Neural cell (in vitro differentiated cells): ENCODE measurements around the gene STK36. TPM values are rescaled to one million over a fixed set of nuclear protein-coding genes. Genes with fewer than 3 reads are reported as not detected.
A peak's percentile ranks its signal among the peaks of the same experiment; 100 is the strongest.

Experiments
- H2AFZ ChIP-seq: fragments of 200-600, 300-800 bp; sonication (generic), shearing (Covaris generic); 2 replicates; pipeline ENCODE4 v1.6.0; 2014; ENCODE audit warnings: low read depth, mild to moderate bottlenecking, antibody characterized with exemption, low read length, moderate library complexity
- H3F3A ChIP-seq: fragments of 200-600 bp; shearing (Covaris generic); 2 replicates; pipeline ENCODE4 v1.6.1; 2016; ENCODE audit warnings: mild to moderate bottlenecking, moderate library complexity, mixed read lengths, antibody characterized with exemption, low read length; ENCODE audit not compliant: insufficient read depth, poor library complexity, severe bottlenecking
- H3K27ac ChIP-seq: fragments of 200-600, 300-800 bp; sonication (generic), shearing (Covaris generic); 2 replicates; pipeline ENCODE4 v1.5.1; 2014; ENCODE audit warnings: mild to moderate bottlenecking, low read length, moderate library complexity
- H3K27me3 ChIP-seq: fragments of 300-800, 200-600 bp; sonication (generic), shearing (Covaris generic); 2 replicates; pipeline ENCODE4 v1.6.0; 2014; ENCODE audit warnings: mild to moderate bottlenecking, low read depth, low read length, moderate library complexity; ENCODE audit not compliant: insufficient read depth
- H3K36me3 ChIP-seq: fragments of 300-800, 200-600 bp; sonication (generic), shearing (Covaris generic); 2 replicates; pipeline ENCODE4 v1.5.1; 2014; ENCODE audit warnings: mild to moderate bottlenecking, antibody characterized with exemption, low read length, moderate library complexity; ENCODE audit not compliant: insufficient read depth
- H3K4me2 ChIP-seq: fragments of 300-800, 200-600 bp; sonication (generic), shearing (Covaris generic); 2 replicates; pipeline ENCODE4 v1.6.0; 2014; ENCODE audit warnings: mild to moderate bottlenecking, low read length
- H3K4me3 ChIP-seq: fragments of 300-800, 200-600 bp; sonication (generic), shearing (Covaris generic); 2 replicates; pipeline ENCODE4 v1.5.1; 2014; ENCODE audit warnings: mild to moderate bottlenecking, low read length, moderate library complexity
- H3K79me2 ChIP-seq: fragments of 200-600 bp; shearing (Covaris generic); replicated peaks from 2 replicates; pipeline ENCODE4 v1.6.0; 2014; ENCODE audit warnings: mild to moderate bottlenecking, low read length, moderate library complexity; ENCODE audit not compliant: insufficient read depth
- H3K9ac ChIP-seq: fragments of 300-800, 200-600 bp; sonication (generic), shearing (Covaris generic); 2 replicates; pipeline ENCODE4 v1.6.1; 2016; ENCODE audit warnings: mild to moderate bottlenecking, low read length, mixed read lengths
- H3K9me2 ChIP-seq: fragments of 200-600 bp; shearing (Covaris generic); 2 replicates; pipeline ENCODE4 v1.6.1; 2016; ENCODE audit warnings: mild to moderate bottlenecking, low read length, mixed read lengths; ENCODE audit not compliant: insufficient read depth
- H3K9me3 ChIP-seq: fragments of 200-600, 300-800 bp; sonication (generic), shearing (Covaris generic); 2 replicates; pipeline ENCODE4 v1.6.1; 2016; ENCODE audit warnings: mild to moderate bottlenecking, mixed run types, low read length, moderate library complexity, mixed read lengths
- H4K20me1 ChIP-seq: fragments of 200-600 bp; shearing (Covaris generic); 2 replicates; pipeline ENCODE4 v1.6.1; 2016; ENCODE audit warnings: mild to moderate bottlenecking, mixed run types; ENCODE audit not compliant: insufficient read depth
- CTCF ChIP-seq: fragments of 450-650 bp; IDR thresholded peaks from 2 replicates; pipeline ENCODE4 v1.5.1; 2014; ENCODE audit warnings: antibody characterized with exemption, mild to moderate bottlenecking, moderate library complexity; ENCODE audit not compliant: poor library complexity, severe bottlenecking
- EP300 ChIP-seq: fragments of 450-650 bp; conservative IDR thresholded peaks from 2 replicates; pipeline ENCODE4 v1.6.1; 2014; ENCODE audit warnings: antibody characterized with exemption, mild to moderate bottlenecking, moderate library complexity; ENCODE audit not compliant: poor library complexity, severe bottlenecking
- EZH2 ChIP-seq: fragments of 200-600, 300-800 bp; shearing (Covaris generic), sonication (generic); IDR thresholded peaks from 2 replicates; pipeline ENCODE4 v1.6.1; 2014; ENCODE audit warnings: antibody characterized with exemption, low read length, borderline replicate concordance, mild to moderate bottlenecking; ENCODE audit not compliant: insufficient read depth, poor library complexity, severe bottlenecking
- MXI1 ChIP-seq: fragments of 450-650 bp; conservative IDR thresholded peaks from 2 replicates; pipeline ENCODE4 v1.6.1; 2014; ENCODE audit warnings: antibody characterized with exemption, mild to moderate bottlenecking; ENCODE audit not compliant: poor library complexity, severe bottlenecking
- POLR2AphosphoS5 ChIP-seq: IDR thresholded peaks from 2 replicates; pipeline ENCODE4 v1.6.1; 2012
- RAD21 ChIP-seq: fragments of 450-650 bp; conservative IDR thresholded peaks from 2 replicates; pipeline ENCODE4 v1.6.1; 2014; ENCODE audit warnings: antibody characterized with exemption, mild to moderate bottlenecking, moderate library complexity
- REST ChIP-seq: IDR thresholded peaks from 2 replicates; pipeline ENCODE4 v1.6.1; 2012; ENCODE audit warnings: borderline replicate concordance
- SMC3 ChIP-seq: fragments of 450-650 bp; conservative IDR thresholded peaks from 2 replicates; pipeline ENCODE4 v1.6.1; 2014; ENCODE audit warnings: antibody characterized with exemption, mild to moderate bottlenecking, moderate library complexity; ENCODE audit not compliant: poor library complexity
- TAF1 ChIP-seq: IDR thresholded peaks from 2 replicates; pipeline ENCODE4 v1.6.1; 2012; ENCODE audit warnings: low read depth
- polyA plus RNA-seq: library from polyadenylated mRNA; depleted of rRNA; stranded (reverse); fragments of >200 nt; gene quantifications from 2 replicates; pipeline ENCODE4 v1.2.3, GENCODE V29; 2014

The STK36 gene
- polyA plus RNA-seq, 1 donor from 2014 or later, result 69.7 TPM

DNA sequence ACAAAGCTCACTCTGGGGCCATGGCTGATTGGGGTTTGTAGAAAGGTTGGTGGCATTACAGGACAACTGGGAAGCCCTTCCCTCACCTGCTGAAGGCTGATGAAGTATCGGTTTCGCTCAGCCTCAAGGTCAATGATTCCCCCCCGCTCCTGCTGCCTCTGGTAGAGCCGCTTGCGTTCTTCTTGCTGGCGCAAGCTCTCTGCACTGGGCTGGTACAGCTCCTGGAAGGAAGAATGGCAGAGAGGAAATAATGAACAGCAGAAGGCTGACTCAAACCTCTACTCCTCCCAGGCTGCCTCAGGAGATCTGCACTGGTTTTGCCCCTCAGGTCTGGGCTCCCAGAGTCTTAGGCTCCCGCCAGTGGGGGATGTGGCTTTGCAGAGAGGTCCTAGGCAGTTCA is 7.2 kb upstream of the STK36 start:
- H3K79me2 ChIP-seq, result peaks cover 10% of the 10 kb centered on the region
- no peak overlapping the region for H3K27ac ChIP-seq
- H2AFZ ChIP-seq, result no peak overlapping the region
- H3K36me3 ChIP-seq, result no peaks in the 10 kb centered on the region
- H3K9ac ChIP-seq, result no peak overlapping the region
- H3K9me3 ChIP-seq, result no peaks in the 10 kb centered on the region
- no peaks in the 10 kb centered on the region for H3F3A ChIP-seq
- no peaks in the 10 kb centered on the region for H3K27me3 ChIP-seq
- H4K20me1 ChIP-seq, result no peaks in the 10 kb centered on the region
- H3K4me3 ChIP-seq, result no peak overlapping the region
- no peak overlapping the region for H3K4me2 ChIP-seq
- no peak for TF ChIP-seq EZH2
- TF ChIP-seq TAF1, result no peak
- TF ChIP-seq RAD21, result no peak
- TF ChIP-seq EP300, result no peak
- TF ChIP-seq SMC3, result no peak
- TF ChIP-seq MXI1, result no peak
- no peak for TF ChIP-seq CTCF
- TF ChIP-seq REST, result no peak
- no peak for TF ChIP-seq POLR2AphosphoS5
- H3K9me2 ChIP-seq, result no peaks in the 10 kb centered on the region

DNA sequence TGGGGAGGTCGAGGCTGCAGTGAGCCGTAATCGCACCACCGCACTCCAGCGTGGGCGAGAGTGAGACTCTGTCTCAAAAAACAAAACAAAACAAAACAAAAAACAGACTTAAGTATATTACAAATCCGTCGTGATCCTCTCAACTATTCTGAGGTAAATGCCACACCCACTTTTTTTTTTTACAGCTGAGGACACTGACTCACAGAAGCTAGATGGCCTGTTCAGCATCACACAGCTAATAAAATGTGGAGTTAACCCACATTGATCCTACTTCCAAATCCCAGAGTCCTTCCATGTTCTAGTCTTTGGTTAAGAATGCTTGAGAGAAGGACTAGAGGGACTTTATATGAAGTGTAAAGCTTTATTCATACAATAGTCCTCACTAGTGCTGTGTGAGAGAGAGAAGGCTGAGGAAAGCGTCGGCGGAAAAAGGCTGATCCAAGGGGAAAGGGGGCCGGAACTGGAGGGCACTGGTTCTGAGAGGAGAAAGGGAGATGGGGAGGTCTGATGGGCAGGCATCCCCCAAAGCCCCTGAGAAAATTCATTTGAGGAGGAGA is 711 bp upstream of the STK36 start:
- Histone ChIP-seq H2AFZ (peak overlapping the region; percentile 70), H3K4me2 (peak overlapping the region; percentile 100), H3K9me2 (no peaks in the 10 kb centered on the region), H3K27me3 (no peaks in the 10 kb centered on the region), H3K27ac (peak overlapping the region; percentile 77), H3K79me2 (peaks cover 13% of the 10 kb centered on the region), H3F3A (no peaks in the 10 kb centered on the region), H4K20me1 (no peaks in the 10 kb centered on the region), H3K36me3 (no peaks in the 10 kb centered on the region), H3K9ac (peak overlapping the region; percentile 84), H3K9me3 (no peaks in the 10 kb centered on the region), H3K4me3 (peak overlapping the region; percentile 80)
- TF ChIP-seq MXI1 (no peak), EZH2 (no peak), SMC3 (no peak), CTCF (no peak), REST (no peak), TAF1 (no peak), RAD21 (no peak), EP300 (no peak), POLR2AphosphoS5 (no peak)
